ENCODE measurements around the gene ZNF335. TPM values are rescaled to one million over a fixed set of nuclear protein-coding genes. Genes with fewer than 3 reads are reported as not detected.

The ZNF335 gene
- total and polyA plus RNA-seq, 9 donors: 3.5 to 25.7 (median 15.7) TPM

DNA sequence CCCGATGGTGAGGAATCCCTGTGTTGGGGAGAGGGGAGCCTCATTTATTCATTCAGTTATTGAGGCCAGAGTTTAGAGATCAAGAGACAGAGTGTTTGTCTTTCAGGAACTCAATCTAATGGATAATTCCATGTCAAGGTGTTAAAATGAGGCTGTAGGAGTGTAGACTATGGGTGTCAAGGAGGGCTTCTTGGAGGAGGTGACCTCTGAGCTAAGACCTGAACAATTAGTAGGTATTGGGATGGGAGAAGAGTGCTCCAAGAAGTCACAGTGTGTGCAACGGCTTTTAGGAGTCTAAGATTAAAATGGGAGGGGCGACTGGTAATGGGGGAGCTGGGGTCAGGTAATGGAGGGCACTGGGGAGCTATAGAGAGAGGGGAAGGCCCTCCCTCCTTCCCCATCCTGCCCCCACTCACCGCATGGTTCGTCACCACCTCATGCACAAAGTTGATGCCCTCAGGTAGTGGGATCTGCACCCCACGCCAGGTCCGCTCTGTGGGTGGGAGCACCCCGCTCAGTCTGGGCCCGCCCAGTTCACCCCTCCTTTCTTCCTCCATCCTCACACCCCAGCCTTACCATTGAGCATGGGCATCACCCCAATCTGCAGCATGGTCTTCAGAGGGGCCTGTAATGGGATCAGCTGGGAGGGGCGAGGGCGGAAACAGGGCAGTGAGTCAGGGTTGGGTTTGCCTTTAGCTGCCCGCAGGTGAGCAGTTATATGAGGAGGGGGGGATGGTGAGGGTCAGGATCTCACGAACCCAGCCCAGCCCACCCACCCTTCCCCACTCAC lies 72.8 kb downstream of the ZNF335 start:
- H3K4me3 ChIP-seq: no peak overlapping the region
- TF ChIP-seq EP300 (IDR thresholded peaks at IDR 0.05): no peak
- TF ChIP-seq, protein P1, sequence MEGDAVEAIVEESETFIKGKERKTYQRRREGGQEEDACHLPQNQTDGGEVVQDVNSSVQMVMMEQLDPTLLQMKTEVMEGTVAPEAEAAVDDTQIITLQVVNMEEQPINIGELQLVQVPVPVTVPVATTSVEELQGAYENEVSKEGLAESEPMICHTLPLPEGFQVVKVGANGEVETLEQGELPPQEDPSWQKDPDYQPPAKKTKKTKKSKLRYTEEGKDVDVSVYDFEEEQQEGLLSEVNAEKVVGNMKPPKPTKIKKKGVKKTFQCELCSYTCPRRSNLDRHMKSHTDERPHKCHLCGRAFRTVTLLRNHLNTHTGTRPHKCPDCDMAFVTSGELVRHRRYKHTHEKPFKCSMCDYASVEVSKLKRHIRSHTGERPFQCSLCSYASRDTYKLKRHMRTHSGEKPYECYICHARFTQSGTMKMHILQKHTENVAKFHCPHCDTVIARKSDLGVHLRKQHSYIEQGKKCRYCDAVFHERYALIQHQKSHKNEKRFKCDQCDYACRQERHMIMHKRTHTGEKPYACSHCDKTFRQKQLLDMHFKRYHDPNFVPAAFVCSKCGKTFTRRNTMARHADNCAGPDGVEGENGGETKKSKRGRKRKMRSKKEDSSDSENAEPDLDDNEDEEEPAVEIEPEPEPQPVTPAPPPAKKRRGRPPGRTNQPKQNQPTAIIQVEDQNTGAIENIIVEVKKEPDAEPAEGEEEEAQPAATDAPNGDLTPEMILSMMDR (IDR thresholded peaks at IDR 0.05): no peak
- TF ChIP-seq POLR2A (IDR thresholded peaks at IDR 0.05): no peak
- no peaks in the 10 kb centered on the region for H3K27me3 ChIP-seq
- intact Hi-C loops (cut with DNase I): loop anchor here in 2 of 4 donors (5.0 to 10.0 kb wide), 2 partner anchors 43 to 66 kb away; no protein-coding TSS in a partner anchor
- WGBS, 3 donors: 72 to 81% (median 78%) methylated on average over 13 of the region's 13 CpGs
- H3K4me1 ChIP-seq (ENCODE audit: insufficient read depth): no peaks in the 10 kb centered on the region
- DNase-seq: no peak
- no peaks in the 10 kb centered on the region for H3K9me3 ChIP-seq
- H3K36me3 ChIP-seq: no peaks in the 10 kb centered on the region
- H3K27ac ChIP-seq: no peak overlapping the region

Other genes starting within 250 kb of the ZNF335 start
- not detected for gene SPINT4, start 249.9 kb downstream of the ZNF335 start, total RNA-seq
- not detected for gene SPINT4, start 249.9 kb downstream of the ZNF335 start, polyA plus RNA-seq
- 1 to 10 TPM in 4 of 7 donors, under 1 TPM in 2, not detected in 1; 0.42 to 3.0 (median 1.1) TPM for gene WFDC3, start 180.3 kb downstream of the ZNF335 start, total RNA-seq
- 1 to 10 TPM; 1.5 to 2.0 TPM for gene WFDC3, start 180.3 kb downstream of the ZNF335 start, polyA plus RNA-seq
- gene DNTTIP1, start 180.2 kb downstream of the ZNF335 start, total RNA-seq: 10 to 100 TPM; 20.6 to 31.8 (median 28.1) TPM
- 10 to 100 TPM; 29.1 to 36.1 TPM for gene DNTTIP1, start 180.2 kb downstream of the ZNF335 start, polyA plus RNA-seq
- gene UBE2C, start 159.6 kb downstream of the ZNF335 start, total RNA-seq: 1 to 10 TPM in 2 of 7 donors, under 1 TPM in 2, not detected in 3; 0.69 to 1.9 (median 1.0) TPM
- gene UBE2C, start 159.6 kb downstream of the ZNF335 start, polyA plus RNA-seq: 1 to 10 TPM; 2.6 to 5.6 TPM
- gene TNNC2, start 144.9 kb downstream of the ZNF335 start, total RNA-seq: 1 to 10 TPM in 6 of 7 donors, not detected in 1; 1.9 to 3.7 (median 3.4) TPM
- 1 to 10 TPM; 1.5 to 3.6 TPM for gene TNNC2, start 144.9 kb downstream of the ZNF335 start, polyA plus RNA-seq
- gene SNX21, start 138.4 kb downstream of the ZNF335 start, total RNA-seq: 10 to 100 TPM; 46.1 to 90.1 (median 71.0) TPM
- 10 to 100 TPM; 18.2 to 41.1 TPM for gene SNX21, start 138.4 kb downstream of the ZNF335 start, polyA plus RNA-seq
- 10 to 100 TPM; 18.4 to 26.7 (median 19.6) TPM for gene ACOT8, start 114.8 kb downstream of the ZNF335 start, total RNA-seq
- 10 to 100 TPM; 13.5 to 21.9 TPM for gene ACOT8, start 114.8 kb downstream of the ZNF335 start, polyA plus RNA-seq
- gene ZSWIM3, start 114.6 kb downstream of the ZNF335 start, total RNA-seq: 1 to 10 TPM; 1.8 to 7.5 (median 4.7) TPM
- gene ZSWIM3, start 114.6 kb downstream of the ZNF335 start, polyA plus RNA-seq: 1 to 10 TPM; 2.4 to 6.0 TPM
- 10 to 100 TPM in 5 of 7 donors, 1 to 10 TPM in 2; 4.8 to 15.2 (median 11.8) TPM for gene ZSWIM1, start 91.0 kb downstream of the ZNF335 start, total RNA-seq
- gene ZSWIM1, start 91.0 kb downstream of the ZNF335 start, polyA plus RNA-seq: 10 to 100 TPM in 1 of 2 donors, 1 to 10 TPM in 1; 4.9 to 11.5 TPM
- 1 to 10 TPM; 4.2 to 7.5 (median 5.6) TPM for gene SPATA25, start 84.6 kb downstream of the ZNF335 start, total RNA-seq
- 1 to 10 TPM in 1 of 2 donors, not detected in 1; 7.1 TPM for gene SPATA25, start 84.6 kb downstream of the ZNF335 start, polyA plus RNA-seq
- 10 to 100 TPM; 10.1 to 28.7 (median 12.5) TPM for gene NEURL2, start 81.0 kb downstream of the ZNF335 start, total RNA-seq
- 10 to 100 TPM in 1 of 2 donors, 1 to 10 TPM in 1; 1.5 to 11.8 TPM for gene NEURL2, start 81.0 kb downstream of the ZNF335 start, polyA plus RNA-seq
- gene CTSA, start 80.9 kb downstream of the ZNF335 start, total RNA-seq: 100 to 1,000 TPM in 4 of 7 donors, 10 to 100 TPM in 3; 45.0 to 156 (median 110) TPM
- gene CTSA, start 80.9 kb downstream of the ZNF335 start, polyA plus RNA-seq: 100 to 1,000 TPM in 1 of 2 donors, 10 to 100 TPM in 1; 81.6 to 210 TPM
- gene PLTP, start 60.0 kb downstream of the ZNF335 start, total RNA-seq: 100 to 1,000 TPM in 4 of 7 donors, 10 to 100 TPM in 3; 83.5 to 266 (median 138) TPM
- gene PLTP, start 60.0 kb downstream of the ZNF335 start, polyA plus RNA-seq: 100 to 1,000 TPM in 1 of 2 donors, 10 to 100 TPM in 1; 85.7 to 188 TPM
- gene PCIF1, start 37.5 kb downstream of the ZNF335 start, total RNA-seq: 10 to 100 TPM; 34.5 to 73.7 (median 59.8) TPM
- gene PCIF1, start 37.5 kb downstream of the ZNF335 start, polyA plus RNA-seq: 10 to 100 TPM; 14.6 to 48.2 TPM
- 1 to 10 TPM in 2 of 7 donors, under 1 TPM in 5; 0.10 to 1.7 (median 0.28) TPM for gene MMP9, start 36.7 kb upstream of the ZNF335 start, total RNA-seq
- under 1 TPM; 0.16 to 0.25 TPM for gene MMP9, start 36.7 kb upstream of the ZNF335 start, polyA plus RNA-seq
- 1 to 10 TPM in 5 of 7 donors, not detected in 2; 1.1 to 2.1 (median 1.3) TPM for gene SLC12A5, start 57.0 kb upstream of the ZNF335 start, total RNA-seq
- gene SLC12A5, start 57.0 kb upstream of the ZNF335 start, polyA plus RNA-seq: 1 to 10 TPM; 2.2 to 3.8 TPM
- 10 to 100 TPM; 27.6 to 51.1 (median 37.4) TPM for gene NCOA5, start 117.8 kb upstream of the ZNF335 start, total RNA-seq
- gene NCOA5, start 117.8 kb upstream of the ZNF335 start, polyA plus RNA-seq: 10 to 100 TPM; 27.9 to 35.6 TPM
- gene CD40, start 146.1 kb upstream of the ZNF335 start, total RNA-seq: 10 to 100 TPM; 14.4 to 28.0 (median 21.3) TPM
- 10 to 100 TPM; 21.6 to 35.7 TPM for gene CD40, start 146.1 kb upstream of the ZNF335 start, polyA plus RNA-seq

Data from ovary (tissue), 9 donors.